H1 (cell line): ENCODE data around the gene DSE. TPM values are rescaled to one million over a fixed set of nuclear protein-coding genes. Genes with fewer than 3 reads are reported as not detected.

Experiments used
- ASH2L ChIP-seq: fragments of 200-600, 300-600 bp; sonication (generic); IDR thresholded peaks from one replicate; pipeline ENCODE4 v1.7.1; 2017; ENCODE audit warnings: low read length
- CHD1 ChIP-seq: IDR thresholded peaks from 2 replicates; pipeline ENCODE4 v1.6.1; 2012; ENCODE audit warnings: low read depth, low read length, improper control_type of control experiment
- POU5F1 ChIP-seq: IDR thresholded peaks from 2 replicates; pipeline ENCODE4 v1.6.1; 2011; ENCODE audit warnings: low read depth, mild to moderate bottlenecking, low read length, moderate library complexity
- polyA plus RNA-seq, 7 experiments: library from polyadenylated mRNA; depleted of rRNA in 3 of 7; stranded (reverse) in 5 of 7; unstranded in 2 of 7; fragments of >200 nt in 5 of 7; fragments of 200-250 nt in 2 of 7; gene quantifications; 1 replicate in 5 of 7; 2 replicates in 1 of 7; 4 replicates in 1 of 7; pipeline versions ENCODE4 v1.2.1 to v1.2.3, GENCODE V29; 2011 to 2013; ENCODE audit warnings: missing spikeins in 2 of 7, mixed read lengths in 2 of 7
- total RNA-seq: library from RNA; stranded (reverse); fragmentation: NEBNext Ultra II Directional; extraction: Animal tissue kit (Norgen Biotek cat#: 25700); gene quantifications from 2 replicates; pipeline ENCODE4 v1.2.1, GENCODE V29; 2021
- TF ChIP-seq, protein P1 (sequence below), 3 experiments: IDR thresholded peaks; 1 replicate in 2 of 3; 2 replicates in 1 of 3; pipeline versions ENCODE4 v1.5.1 to v1.6.1; 2011; ENCODE audit warnings: low read length in 3 of 3, mild to moderate bottlenecking in 3 of 3, inconsistent platforms in 2 of 3, low read depth in 1 of 3, moderate library complexity in 1 of 3; ENCODE audit not compliant: insufficient read depth in 1 of 3; ENCODE audit errors: control extremely low read depth in 1 of 3
- TF ChIP-seq, protein P2 (sequence below): IDR thresholded peaks from 2 replicates; pipeline ENCODE4 v1.6.1; 2012; ENCODE audit warnings: inconsistent platforms

DSE gene
- total and polyA plus RNA-seq, 2 of the 8 experiments (the other 6 are each of a cell fraction or from before 2014, with no cell fraction given), result 32.5 to 94.4 TPM

DNA sequence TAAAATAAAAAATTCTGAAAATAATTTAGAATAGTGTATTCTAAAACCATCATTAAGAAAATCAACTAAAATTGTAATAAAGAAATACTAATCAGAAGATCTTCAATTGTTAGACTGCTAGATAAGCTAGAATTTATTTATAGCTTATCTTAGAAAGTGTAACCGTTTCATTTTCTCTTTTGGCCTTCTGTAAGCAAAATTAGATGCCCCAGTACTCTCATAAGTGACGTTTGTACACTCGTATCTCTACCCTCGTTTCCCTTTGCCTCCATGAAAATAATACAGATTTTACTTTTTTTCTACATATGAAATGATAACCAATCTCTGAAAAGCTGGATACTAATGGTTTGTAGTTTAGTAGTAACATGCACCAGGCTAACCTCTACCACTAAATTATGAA lies 19.8 kb downstream of the DSE start (continued):
- TF ChIP-seq, protein P1, sequence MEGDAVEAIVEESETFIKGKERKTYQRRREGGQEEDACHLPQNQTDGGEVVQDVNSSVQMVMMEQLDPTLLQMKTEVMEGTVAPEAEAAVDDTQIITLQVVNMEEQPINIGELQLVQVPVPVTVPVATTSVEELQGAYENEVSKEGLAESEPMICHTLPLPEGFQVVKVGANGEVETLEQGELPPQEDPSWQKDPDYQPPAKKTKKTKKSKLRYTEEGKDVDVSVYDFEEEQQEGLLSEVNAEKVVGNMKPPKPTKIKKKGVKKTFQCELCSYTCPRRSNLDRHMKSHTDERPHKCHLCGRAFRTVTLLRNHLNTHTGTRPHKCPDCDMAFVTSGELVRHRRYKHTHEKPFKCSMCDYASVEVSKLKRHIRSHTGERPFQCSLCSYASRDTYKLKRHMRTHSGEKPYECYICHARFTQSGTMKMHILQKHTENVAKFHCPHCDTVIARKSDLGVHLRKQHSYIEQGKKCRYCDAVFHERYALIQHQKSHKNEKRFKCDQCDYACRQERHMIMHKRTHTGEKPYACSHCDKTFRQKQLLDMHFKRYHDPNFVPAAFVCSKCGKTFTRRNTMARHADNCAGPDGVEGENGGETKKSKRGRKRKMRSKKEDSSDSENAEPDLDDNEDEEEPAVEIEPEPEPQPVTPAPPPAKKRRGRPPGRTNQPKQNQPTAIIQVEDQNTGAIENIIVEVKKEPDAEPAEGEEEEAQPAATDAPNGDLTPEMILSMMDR (IDR thresholded peaks at IDR 0.05; ENCODE audit: control extremely low read depth in 1 of 3, insufficient read depth in 1 of 3, low read depth in 1 of 3, low read length in 3 of 3), result no peak
- TF ChIP-seq, protein P2, sequence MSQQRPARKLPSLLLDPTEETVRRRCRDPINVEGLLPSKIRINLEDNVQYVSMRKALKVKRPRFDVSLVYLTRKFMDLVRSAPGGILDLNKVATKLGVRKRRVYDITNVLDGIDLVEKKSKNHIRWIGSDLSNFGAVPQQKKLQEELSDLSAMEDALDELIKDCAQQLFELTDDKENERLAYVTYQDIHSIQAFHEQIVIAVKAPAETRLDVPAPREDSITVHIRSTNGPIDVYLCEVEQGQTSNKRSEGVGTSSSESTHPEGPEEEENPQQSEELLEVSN, result no peak
- TF ChIP-seq ASH2L (no peak), POU5F1 (no peak), CHD1 (no peak)
